Transverse colon (tissue), 3 donors: ENCODE measurements around the gene PLEKHA6.

Source experiments
- CTCF ChIP-seq, 5 experiments: fragments of 200-600 bp in 3 of 5; fragments of 450-650 bp in 2 of 5; sonication (generic) in 3 of 5; IDR thresholded peaks; 1 replicate in 2 of 5; 2 replicates in 3 of 5; pipeline ENCODE4 v1.5.1; 2016 to 2017; ENCODE audit warnings: antibody characterized with exemption in 5 of 5, inconsistent platforms in 3 of 5, mild to moderate bottlenecking in 2 of 5, moderate library complexity in 1 of 5
- POLR2A ChIP-seq: fragments of 450-650 bp; IDR thresholded peaks from one replicate; pipeline ENCODE4 v1.6.1; 2016; ENCODE audit warnings: antibody characterized with exemption, mild to moderate bottlenecking, moderate library complexity

GRCh38 chr1:204307334-204307883 is 52.3 kb downstream of the PLEKHA6 start:
- TF ChIP-seq CTCF (IDR thresholded peaks at IDR 0.05) (no peak), POLR2A (no peak)
